Spleen (tissue), 7 donors: Measurements from ENCODE around the gene PDGFA.

Experiments used
- CTCF ChIP-seq, 11 experiments: fragments of 200-600 bp in 7 of 11; fragments of 450-650 bp in 4 of 11; sonication (generic) in 4 of 11; IDR thresholded peaks in 8 of 11; conservative IDR thresholded peaks in 3 of 11; 1 replicate in 7 of 11; 2 replicates in 4 of 11; pipeline versions ENCODE4 v1.4.0 to v1.8.0; 2016 to 2021; ENCODE audit warnings: antibody characterized with exemption in 11 of 11, inconsistent platforms in 4 of 11, mild to moderate bottlenecking in 1 of 11
- POLR2A ChIP-seq, 3 donors: fragments of 450-650 bp; IDR thresholded peaks; one replicate each; pipeline ENCODE4 v1.5.1; 2017; ENCODE audit warnings: antibody characterized with exemption in 3 of 3, mild to moderate bottlenecking in 1 of 3
- POLR2AphosphoS5 ChIP-seq, 3 donors: sonication (generic); formaldehyde crosslinking; IDR thresholded peaks; one replicate each; pipeline ENCODE4 v1.5.1; 2017; ENCODE audit warnings: antibody characterized with exemption in 3 of 3
- donor health status: DM: no; HTN: no; CAD: no; lungs with moderate emphysema.
- donor health status: DM: no; HTN: no; CAD: no.
- donor health status: DM: no; HTN: no; CAD: no.

GRCh38 chr7:450741-451140 is 68.9 kb downstream of the PDGFA start:
- TF ChIP-seq CTCF (IDR thresholded peaks at IDR 0.05 in 8 of 11, conservative IDR thresholded peaks at IDR 0.05 in 3 of 11) (no peak), POLR2AphosphoS5 (IDR thresholded peaks at IDR 0.05) (no peak), POLR2A (IDR thresholded peaks at IDR 0.05) (no peak)
